Measurements from ENCODE around the gene HID1. TPM values are rescaled to one million over a fixed set of nuclear protein-coding genes. Genes with fewer than 3 reads are reported as not detected.

Gene HID1
- total RNA-seq, 1 donor from 2014 or later, result 11.8 TPM

- H3K4me1 Mint-ChIP-seq, result no peaks in the 10 kb centered on the region
- TF ChIP-seq, protein P1, sequence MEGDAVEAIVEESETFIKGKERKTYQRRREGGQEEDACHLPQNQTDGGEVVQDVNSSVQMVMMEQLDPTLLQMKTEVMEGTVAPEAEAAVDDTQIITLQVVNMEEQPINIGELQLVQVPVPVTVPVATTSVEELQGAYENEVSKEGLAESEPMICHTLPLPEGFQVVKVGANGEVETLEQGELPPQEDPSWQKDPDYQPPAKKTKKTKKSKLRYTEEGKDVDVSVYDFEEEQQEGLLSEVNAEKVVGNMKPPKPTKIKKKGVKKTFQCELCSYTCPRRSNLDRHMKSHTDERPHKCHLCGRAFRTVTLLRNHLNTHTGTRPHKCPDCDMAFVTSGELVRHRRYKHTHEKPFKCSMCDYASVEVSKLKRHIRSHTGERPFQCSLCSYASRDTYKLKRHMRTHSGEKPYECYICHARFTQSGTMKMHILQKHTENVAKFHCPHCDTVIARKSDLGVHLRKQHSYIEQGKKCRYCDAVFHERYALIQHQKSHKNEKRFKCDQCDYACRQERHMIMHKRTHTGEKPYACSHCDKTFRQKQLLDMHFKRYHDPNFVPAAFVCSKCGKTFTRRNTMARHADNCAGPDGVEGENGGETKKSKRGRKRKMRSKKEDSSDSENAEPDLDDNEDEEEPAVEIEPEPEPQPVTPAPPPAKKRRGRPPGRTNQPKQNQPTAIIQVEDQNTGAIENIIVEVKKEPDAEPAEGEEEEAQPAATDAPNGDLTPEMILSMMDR (conservative IDR thresholded peaks at IDR 0.05), result no peak
- no peaks in the 10 kb centered on the region for H3K36me3 Mint-ChIP-seq (ENCODE audit: low read depth)
- H3K4me3 Mint-ChIP-seq, result no peak overlapping the region
- peaks cover 49% of the 10 kb centered on the region for H3K27me3 Mint-ChIP-seq (ENCODE audit: low read depth)
- no peak overlapping the region for H3K27ac Mint-ChIP-seq (ENCODE audit: unreplicated experiment)
- peaks cover 3% of the 10 kb centered on the region for H3K9me3 Mint-ChIP-seq
- no peak for DNase-seq (ENCODE audit: low read depth, low spot score)
These were observed 71.0 kb downstream of the HID1 start for GRCh38 chr17:74901353-74902135.

Other genes with a start within 250 kb of the HID1 start
- gene RAB37, start 235.5 kb downstream of the HID1 start, total RNA-seq, result not detected in 2 replicates
- gene NHERF1, start 224.1 kb downstream of the HID1 start, total RNA-seq, result 51.7 and 52.2 TPM in 2 replicates
- 66.9 and 67.7 TPM in 2 replicates for gene NAT9, start 196.4 kb downstream of the HID1 start, total RNA-seq
- 0.02 and 0.07 TPM in 2 replicates for gene GRIN2C, start 112.9 kb downstream of the HID1 start, total RNA-seq
- 13.3 and 14.8 TPM in 2 replicates for gene FDXR, start 99.8 kb downstream of the HID1 start, total RNA-seq
- not detected in 2 replicates for gene FADS6, start 79.1 kb downstream of the HID1 start, total RNA-seq
- 0.14 TPM in 1 of 2 replicates, not detected in the other for gene USH1G, start 49.5 kb downstream of the HID1 start, total RNA-seq
- not detected in 2 replicates for gene OTOP2, start 48.5 kb downstream of the HID1 start, total RNA-seq
- not detected in 2 replicates for gene OTOP3, start 36.9 kb downstream of the HID1 start, total RNA-seq
- gene CDR2L, start 14.9 kb upstream of the HID1 start, total RNA-seq, result 24.0 and 24.1 TPM in 2 replicates
- 35.3 and 37.6 TPM in 2 replicates for gene MRPL58, start 39.9 kb upstream of the HID1 start, total RNA-seq
- gene ATP5PD, start 74.2 kb upstream of the HID1 start, total RNA-seq, result 198 and 208 TPM in 2 replicates
- gene KCTD2, start 74.5 kb upstream of the HID1 start, total RNA-seq, result 35.2 and 37.8 TPM in 2 replicates
- 6.0 and 7.3 TPM in 2 replicates for gene SLC16A5, start 115.2 kb upstream of the HID1 start, total RNA-seq
- 15.6 and 15.8 TPM in 2 replicates for gene ARMC7, start 137.2 kb upstream of the HID1 start, total RNA-seq
- gene NT5C, start 159.0 kb upstream of the HID1 start, total RNA-seq, result 68.0 and 70.2 TPM in 2 replicates
- gene JPT1, start 181.8 kb upstream of the HID1 start, total RNA-seq, result 319 and 334 TPM in 2 replicates
- gene SUMO2, start 210.2 kb upstream of the HID1 start, total RNA-seq, result 773 and 776 TPM in 2 replicates
- gene NUP85, start 232.9 kb upstream of the HID1 start, total RNA-seq, result 122 and 126 TPM in 2 replicates